ENCODE measurements around the gene PLAAT2. TPM values are rescaled to one million over a fixed set of nuclear protein-coding genes. Genes with fewer than 3 reads are reported as not detected.

The PLAAT2 gene
- total and polyA plus RNA-seq, 4 donors = 0.32 to 0.44 TPM; not detected in 2

DNA sequence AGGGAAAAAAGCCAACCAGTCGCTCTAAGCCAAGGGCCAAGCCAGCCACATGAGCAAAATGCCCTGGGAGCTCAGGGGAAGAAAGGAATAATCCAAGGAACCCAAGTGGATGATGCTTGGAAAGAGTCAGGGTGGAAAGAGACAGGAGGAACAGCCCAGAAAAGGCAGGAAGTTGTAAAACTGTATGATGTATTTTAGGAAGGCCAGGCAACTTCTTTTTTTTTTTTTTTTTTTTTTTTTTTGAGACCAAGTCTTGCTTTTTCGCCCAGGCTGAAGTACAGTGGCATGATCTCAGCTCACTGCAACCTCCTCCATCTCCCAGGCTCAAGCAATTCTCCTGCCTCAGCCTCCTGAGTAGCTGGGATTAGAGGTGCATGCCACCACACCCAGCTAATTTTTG lies 55.7 kb downstream of the PLAAT2 start:
- WGBS = 88% methylated on average over 2 of the region's 2 CpGs
- Histone ChIP-seq H3K4me3 (ENCODE audit: low read depth in 1 of 3, low read length in 3 of 3) (no peak overlapping the region), H3K27ac (ENCODE audit: low read depth in 1 of 2, low read length in 2 of 2) (no peak overlapping the region), H3K9ac (ENCODE audit: low read depth in 1 of 2, low read length in 2 of 2) (no peak overlapping the region), H3K27me3 (ENCODE audit: control insufficient read depth in 4 of 4, insufficient read depth in 4 of 4, low read length in 3 of 4) (no peaks in the 10 kb centered on the region), H3K36me3 (ENCODE audit: control insufficient read depth in 4 of 4, insufficient read depth in 3 of 4, low read depth in 1 of 4, low read length in 3 of 4) (no peaks in the 10 kb centered on the region), H3K9me3 (ENCODE audit: control insufficient read depth in 4 of 4, low read length in 3 of 4) (no peaks in the 10 kb centered on the region), H3K4me1 (ENCODE audit: control insufficient read depth in 4 of 4, insufficient read depth in 4 of 4, low read length in 3 of 4) (peaks cover 16 to 54% (median 43%) of the 10 kb centered on the region in 4 donors)
- TF ChIP-seq FOXA2 (IDR thresholded peaks at IDR 0.05) = no peak
- DNase-seq (ENCODE audit: low spot score) = no peak

DNA sequence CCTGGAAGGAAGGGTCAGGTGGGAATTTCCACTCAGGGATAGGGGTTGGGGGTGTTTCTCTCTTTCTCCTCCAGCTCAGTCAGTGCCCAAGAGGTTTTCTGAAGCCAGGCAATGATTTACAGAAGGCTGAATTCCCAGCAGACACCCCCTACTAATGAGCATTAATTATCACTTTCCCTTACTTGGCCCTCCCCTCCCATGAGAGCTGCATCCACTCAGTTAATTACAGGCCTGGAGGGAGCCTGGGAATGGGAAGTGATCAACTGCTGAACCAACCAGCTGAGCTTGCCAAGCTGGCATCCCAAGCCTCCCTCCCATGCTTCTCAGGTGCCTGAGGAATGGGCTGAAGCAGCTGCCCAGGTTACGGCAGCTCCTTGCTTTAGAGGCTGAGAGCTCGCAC lies 56.3 kb downstream of the PLAAT2 start:
- TF ChIP-seq, protein P1, sequence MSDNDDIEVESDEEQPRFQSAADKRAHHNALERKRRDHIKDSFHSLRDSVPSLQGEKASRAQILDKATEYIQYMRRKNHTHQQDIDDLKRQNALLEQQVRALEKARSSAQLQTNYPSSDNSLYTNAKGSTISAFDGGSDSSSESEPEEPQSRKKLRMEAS (IDR thresholded peaks at IDR 0.05) = no peak
- TF ChIP-seq RAD21 (IDR thresholded peaks at IDR 0.05) (no peak), FOXA1 (IDR thresholded peaks at IDR 0.05) (no peak), GABPA (IDR thresholded peaks at IDR 0.05 in 1 of 2, conservative IDR thresholded peaks at IDR 0.05 in 1 of 2) (no peak), HNF4A (conservative IDR thresholded peaks at IDR 0.05) (no peak), FOXA2 (IDR thresholded peaks at IDR 0.05) (no peak), HNF4G (IDR thresholded peaks at IDR 0.05) (no peak), RXRA (IDR thresholded peaks at IDR 0.05) (no peak), NR2F2 (IDR thresholded peaks at IDR 0.05) (no peak), SP1 (IDR thresholded peaks at IDR 0.05) (no peak), JUND (IDR thresholded peaks at IDR 0.05) (no peak)
- TF ChIP-seq, protein P2, sequence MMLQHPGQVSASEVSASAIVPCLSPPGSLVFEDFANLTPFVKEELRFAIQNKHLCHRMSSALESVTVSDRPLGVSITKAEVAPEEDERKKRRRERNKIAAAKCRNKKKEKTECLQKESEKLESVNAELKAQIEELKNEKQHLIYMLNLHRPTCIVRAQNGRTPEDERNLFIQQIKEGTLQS (IDR thresholded peaks at IDR 0.05) = no peak
- TF ChIP-seq, protein P3, sequence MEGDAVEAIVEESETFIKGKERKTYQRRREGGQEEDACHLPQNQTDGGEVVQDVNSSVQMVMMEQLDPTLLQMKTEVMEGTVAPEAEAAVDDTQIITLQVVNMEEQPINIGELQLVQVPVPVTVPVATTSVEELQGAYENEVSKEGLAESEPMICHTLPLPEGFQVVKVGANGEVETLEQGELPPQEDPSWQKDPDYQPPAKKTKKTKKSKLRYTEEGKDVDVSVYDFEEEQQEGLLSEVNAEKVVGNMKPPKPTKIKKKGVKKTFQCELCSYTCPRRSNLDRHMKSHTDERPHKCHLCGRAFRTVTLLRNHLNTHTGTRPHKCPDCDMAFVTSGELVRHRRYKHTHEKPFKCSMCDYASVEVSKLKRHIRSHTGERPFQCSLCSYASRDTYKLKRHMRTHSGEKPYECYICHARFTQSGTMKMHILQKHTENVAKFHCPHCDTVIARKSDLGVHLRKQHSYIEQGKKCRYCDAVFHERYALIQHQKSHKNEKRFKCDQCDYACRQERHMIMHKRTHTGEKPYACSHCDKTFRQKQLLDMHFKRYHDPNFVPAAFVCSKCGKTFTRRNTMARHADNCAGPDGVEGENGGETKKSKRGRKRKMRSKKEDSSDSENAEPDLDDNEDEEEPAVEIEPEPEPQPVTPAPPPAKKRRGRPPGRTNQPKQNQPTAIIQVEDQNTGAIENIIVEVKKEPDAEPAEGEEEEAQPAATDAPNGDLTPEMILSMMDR (IDR thresholded peaks at IDR 0.05; ENCODE audit: low read depth, low read length, missing input control) = no peak
- TF ChIP-seq, protein P4, sequence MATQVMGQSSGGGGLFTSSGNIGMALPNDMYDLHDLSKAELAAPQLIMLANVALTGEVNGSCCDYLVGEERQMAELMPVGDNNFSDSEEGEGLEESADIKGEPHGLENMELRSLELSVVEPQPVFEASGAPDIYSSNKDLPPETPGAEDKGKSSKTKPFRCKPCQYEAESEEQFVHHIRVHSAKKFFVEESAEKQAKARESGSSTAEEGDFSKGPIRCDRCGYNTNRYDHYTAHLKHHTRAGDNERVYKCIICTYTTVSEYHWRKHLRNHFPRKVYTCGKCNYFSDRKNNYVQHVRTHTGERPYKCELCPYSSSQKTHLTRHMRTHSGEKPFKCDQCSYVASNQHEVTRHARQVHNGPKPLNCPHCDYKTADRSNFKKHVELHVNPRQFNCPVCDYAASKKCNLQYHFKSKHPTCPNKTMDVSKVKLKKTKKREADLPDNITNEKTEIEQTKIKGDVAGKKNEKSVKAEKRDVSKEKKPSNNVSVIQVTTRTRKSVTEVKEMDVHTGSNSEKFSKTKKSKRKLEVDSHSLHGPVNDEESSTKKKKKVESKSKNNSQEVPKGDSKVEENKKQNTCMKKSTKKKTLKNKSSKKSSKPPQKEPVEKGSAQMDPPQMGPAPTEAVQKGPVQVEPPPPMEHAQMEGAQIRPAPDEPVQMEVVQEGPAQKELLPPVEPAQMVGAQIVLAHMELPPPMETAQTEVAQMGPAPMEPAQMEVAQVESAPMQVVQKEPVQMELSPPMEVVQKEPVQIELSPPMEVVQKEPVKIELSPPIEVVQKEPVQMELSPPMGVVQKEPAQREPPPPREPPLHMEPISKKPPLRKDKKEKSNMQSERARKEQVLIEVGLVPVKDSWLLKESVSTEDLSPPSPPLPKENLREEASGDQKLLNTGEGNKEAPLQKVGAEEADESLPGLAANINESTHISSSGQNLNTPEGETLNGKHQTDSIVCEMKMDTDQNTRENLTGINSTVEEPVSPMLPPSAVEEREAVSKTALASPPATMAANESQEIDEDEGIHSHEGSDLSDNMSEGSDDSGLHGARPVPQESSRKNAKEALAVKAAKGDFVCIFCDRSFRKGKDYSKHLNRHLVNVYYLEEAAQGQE (IDR thresholded peaks at IDR 0.05) = no peak
- TF ChIP-seq, protein P5, sequence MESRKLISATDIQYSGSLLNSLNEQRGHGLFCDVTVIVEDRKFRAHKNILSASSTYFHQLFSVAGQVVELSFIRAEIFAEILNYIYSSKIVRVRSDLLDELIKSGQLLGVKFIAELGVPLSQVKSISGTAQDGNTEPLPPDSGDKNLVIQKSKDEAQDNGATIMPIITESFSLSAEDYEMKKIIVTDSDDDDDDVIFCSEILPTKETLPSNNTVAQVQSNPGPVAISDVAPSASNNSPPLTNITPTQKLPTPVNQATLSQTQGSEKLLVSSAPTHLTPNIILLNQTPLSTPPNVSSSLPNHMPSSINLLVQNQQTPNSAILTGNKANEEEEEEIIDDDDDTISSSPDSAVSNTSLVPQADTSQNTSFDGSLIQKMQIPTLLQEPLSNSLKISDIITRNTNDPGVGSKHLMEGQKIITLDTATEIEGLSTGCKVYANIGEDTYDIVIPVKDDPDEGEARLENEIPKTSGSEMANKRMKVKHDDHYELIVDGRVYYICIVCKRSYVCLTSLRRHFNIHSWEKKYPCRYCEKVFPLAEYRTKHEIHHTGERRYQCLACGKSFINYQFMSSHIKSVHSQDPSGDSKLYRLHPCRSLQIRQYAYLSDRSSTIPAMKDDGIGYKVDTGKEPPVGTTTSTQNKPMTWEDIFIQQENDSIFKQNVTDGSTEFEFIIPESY (IDR thresholded peaks at IDR 0.05) = no peak
- H3K27ac ChIP-seq (ENCODE audit: low read depth in 1 of 2, low read length in 2 of 2) = no peak overlapping the region
- DNase-seq (ENCODE audit: low spot score) = no peak
- no peaks in the 10 kb centered on the region for H3K36me3 ChIP-seq (ENCODE audit: control insufficient read depth in 4 of 4, insufficient read depth in 3 of 4, low read depth in 1 of 4, low read length in 3 of 4)
- no peaks in the 10 kb centered on the region for H3K9me3 ChIP-seq (ENCODE audit: control insufficient read depth in 4 of 4, low read length in 3 of 4)
- no peak overlapping the region for H3K9ac ChIP-seq (ENCODE audit: low read depth in 1 of 2, low read length in 2 of 2)
- H3K4me3 ChIP-seq (ENCODE audit: low read depth in 1 of 3, low read length in 3 of 3) = no peak overlapping the region
- H3K4me1 ChIP-seq (ENCODE audit: control insufficient read depth in 4 of 4, insufficient read depth in 4 of 4, low read length in 3 of 4) = peaks cover 16 to 59% (median 43%) of the 10 kb centered on the region in 4 donors
- WGBS = 94% methylated on average over 2 of the region's 2 CpGs
- H3K27me3 ChIP-seq (ENCODE audit: control insufficient read depth in 4 of 4, insufficient read depth in 4 of 4, low read length in 3 of 4) = no peaks in the 10 kb centered on the region
